ENCODE data around the gene CCDC106. TPM values are rescaled to one million over a fixed set of nuclear protein-coding genes. Genes with fewer than 3 reads are reported as not detected.

Gene CCDC106
- total RNA-seq, 1 experiment from 2014 or later, result 21.1 TPM

DNA sequence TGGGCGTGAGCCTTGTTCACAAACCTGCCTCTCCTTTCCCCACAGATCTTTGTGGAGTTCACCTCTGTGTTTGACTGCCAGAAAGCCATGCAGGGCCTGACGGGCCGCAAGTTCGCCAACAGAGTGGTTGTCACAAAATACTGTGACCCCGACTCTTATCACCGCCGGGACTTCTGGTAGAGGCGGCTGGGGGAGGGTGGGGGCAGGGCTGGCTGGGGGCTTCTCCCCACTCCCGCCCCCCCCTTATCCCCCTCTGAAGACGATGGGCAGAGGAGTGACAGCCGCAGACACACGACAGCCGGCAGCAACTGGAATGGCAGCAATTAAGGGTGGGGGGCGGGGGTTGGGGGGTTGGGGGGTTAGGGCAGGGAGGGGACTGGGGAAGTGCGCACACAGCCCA, 25.9 kb downstream of the CCDC106 start:
- Mint-ChIP-seq H3K27ac (peak overlapping the region; percentile 85), H3K9me3 (no peaks in the 10 kb centered on the region), H3K36me3 (peaks cover 43% of the 10 kb centered on the region), H3K27me3 (ENCODE audit: low read depth) (no peaks in the 10 kb centered on the region), H3K4me1 (peaks cover 47% of the 10 kb centered on the region), H3K4me3 (peak overlapping the region; percentile 49)
- ChIA-PET POLR2A (no interaction called here), CTCF (interaction anchor here (0.8 to 1.7 kb wide), 4 partner anchors 19 to 49 kb away, joined by 3 to 8 read pairs (median 4); partner anchors contain the start of genes U2AF2 and ZNF784)
- ATAC-seq (no peak), DNase-seq (ENCODE audit: low spot score) (no peak)
- TF ChIP-seq, protein P1, sequence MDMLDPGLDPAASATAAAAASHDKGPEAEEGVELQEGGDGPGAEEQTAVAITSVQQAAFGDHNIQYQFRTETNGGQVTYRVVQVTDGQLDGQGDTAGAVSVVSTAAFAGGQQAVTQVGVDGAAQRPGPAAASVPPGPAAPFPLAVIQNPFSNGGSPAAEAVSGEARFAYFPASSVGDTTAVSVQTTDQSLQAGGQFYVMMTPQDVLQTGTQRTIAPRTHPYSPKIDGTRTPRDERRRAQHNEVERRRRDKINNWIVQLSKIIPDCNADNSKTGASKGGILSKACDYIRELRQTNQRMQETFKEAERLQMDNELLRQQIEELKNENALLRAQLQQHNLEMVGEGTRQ (CRISPR knock-in tag; IDR thresholded peaks at IDR 0.05), result no peak
- TF ChIP-seq, protein P2, sequence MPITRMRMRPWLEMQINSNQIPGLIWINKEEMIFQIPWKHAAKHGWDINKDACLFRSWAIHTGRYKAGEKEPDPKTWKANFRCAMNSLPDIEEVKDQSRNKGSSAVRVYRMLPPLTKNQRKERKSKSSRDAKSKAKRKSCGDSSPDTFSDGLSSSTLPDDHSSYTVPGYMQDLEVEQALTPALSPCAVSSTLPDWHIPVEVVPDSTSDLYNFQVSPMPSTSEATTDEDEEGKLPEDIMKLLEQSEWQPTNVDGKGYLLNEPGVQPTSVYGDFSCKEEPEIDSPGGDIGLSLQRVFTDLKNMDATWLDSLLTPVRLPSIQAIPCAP (CRISPR knock-in tag; IDR thresholded peaks at IDR 0.05), result no peak
- TF ChIP-seq, protein P3, sequence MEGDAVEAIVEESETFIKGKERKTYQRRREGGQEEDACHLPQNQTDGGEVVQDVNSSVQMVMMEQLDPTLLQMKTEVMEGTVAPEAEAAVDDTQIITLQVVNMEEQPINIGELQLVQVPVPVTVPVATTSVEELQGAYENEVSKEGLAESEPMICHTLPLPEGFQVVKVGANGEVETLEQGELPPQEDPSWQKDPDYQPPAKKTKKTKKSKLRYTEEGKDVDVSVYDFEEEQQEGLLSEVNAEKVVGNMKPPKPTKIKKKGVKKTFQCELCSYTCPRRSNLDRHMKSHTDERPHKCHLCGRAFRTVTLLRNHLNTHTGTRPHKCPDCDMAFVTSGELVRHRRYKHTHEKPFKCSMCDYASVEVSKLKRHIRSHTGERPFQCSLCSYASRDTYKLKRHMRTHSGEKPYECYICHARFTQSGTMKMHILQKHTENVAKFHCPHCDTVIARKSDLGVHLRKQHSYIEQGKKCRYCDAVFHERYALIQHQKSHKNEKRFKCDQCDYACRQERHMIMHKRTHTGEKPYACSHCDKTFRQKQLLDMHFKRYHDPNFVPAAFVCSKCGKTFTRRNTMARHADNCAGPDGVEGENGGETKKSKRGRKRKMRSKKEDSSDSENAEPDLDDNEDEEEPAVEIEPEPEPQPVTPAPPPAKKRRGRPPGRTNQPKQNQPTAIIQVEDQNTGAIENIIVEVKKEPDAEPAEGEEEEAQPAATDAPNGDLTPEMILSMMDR (IDR thresholded peaks at IDR 0.05), result no peak
- TF ChIP-seq TP53 (CRISPR knock-in tag; IDR thresholded peaks at IDR 0.05), result no peak
- TF ChIP-seq ZNF138 (CRISPR knock-in tag; conservative IDR thresholded peaks at IDR 0.05), result no peak
- TF ChIP-seq NFYB (CRISPR knock-in tag; conservative IDR thresholded peaks at IDR 0.05; ENCODE audit: low read depth), result no peak
- TF ChIP-seq, protein P4, sequence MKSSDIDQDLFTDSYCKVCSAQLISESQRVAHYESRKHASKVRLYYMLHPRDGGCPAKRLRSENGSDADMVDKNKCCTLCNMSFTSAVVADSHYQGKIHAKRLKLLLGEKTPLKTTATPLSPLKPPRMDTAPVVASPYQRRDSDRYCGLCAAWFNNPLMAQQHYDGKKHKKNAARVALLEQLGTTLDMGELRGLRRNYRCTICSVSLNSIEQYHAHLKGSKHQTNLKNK (CRISPR knock-in tag; IDR thresholded peaks at IDR 0.05), result no peak
- no peak for TF ChIP-seq ZNF416 (CRISPR knock-in tag; IDR thresholded peaks at IDR 0.05)
- TF ChIP-seq NFATC4 (CRISPR knock-in tag; IDR thresholded peaks at IDR 0.05), result no peak
- TF ChIP-seq, protein P5, sequence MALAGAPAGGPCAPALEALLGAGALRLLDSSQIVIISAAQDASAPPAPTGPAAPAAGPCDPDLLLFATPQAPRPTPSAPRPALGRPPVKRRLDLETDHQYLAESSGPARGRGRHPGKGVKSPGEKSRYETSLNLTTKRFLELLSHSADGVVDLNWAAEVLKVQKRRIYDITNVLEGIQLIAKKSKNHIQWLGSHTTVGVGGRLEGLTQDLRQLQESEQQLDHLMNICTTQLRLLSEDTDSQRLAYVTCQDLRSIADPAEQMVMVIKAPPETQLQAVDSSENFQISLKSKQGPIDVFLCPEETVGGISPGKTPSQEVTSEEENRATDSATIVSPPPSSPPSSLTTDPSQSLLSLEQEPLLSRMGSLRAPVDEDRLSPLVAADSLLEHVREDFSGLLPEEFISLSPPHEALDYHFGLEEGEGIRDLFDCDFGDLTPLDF (CRISPR knock-in tag; IDR thresholded peaks at IDR 0.05), result no peak
- TF ChIP-seq, protein P6, sequence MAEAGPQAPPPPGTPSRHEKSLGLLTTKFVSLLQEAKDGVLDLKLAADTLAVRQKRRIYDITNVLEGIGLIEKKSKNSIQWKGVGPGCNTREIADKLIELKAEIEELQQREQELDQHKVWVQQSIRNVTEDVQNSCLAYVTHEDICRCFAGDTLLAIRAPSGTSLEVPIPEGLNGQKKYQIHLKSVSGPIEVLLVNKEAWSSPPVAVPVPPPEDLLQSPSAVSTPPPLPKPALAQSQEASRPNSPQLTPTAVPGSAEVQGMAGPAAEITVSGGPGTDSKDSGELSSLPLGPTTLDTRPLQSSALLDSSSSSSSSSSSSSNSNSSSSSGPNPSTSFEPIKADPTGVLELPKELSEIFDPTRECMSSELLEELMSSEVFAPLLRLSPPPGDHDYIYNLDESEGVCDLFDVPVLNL (CRISPR knock-in tag; IDR thresholded peaks at IDR 0.05; ENCODE audit: borderline replicate concordance, low read depth), result no peak
- TF ChIP-seq, protein P7, sequence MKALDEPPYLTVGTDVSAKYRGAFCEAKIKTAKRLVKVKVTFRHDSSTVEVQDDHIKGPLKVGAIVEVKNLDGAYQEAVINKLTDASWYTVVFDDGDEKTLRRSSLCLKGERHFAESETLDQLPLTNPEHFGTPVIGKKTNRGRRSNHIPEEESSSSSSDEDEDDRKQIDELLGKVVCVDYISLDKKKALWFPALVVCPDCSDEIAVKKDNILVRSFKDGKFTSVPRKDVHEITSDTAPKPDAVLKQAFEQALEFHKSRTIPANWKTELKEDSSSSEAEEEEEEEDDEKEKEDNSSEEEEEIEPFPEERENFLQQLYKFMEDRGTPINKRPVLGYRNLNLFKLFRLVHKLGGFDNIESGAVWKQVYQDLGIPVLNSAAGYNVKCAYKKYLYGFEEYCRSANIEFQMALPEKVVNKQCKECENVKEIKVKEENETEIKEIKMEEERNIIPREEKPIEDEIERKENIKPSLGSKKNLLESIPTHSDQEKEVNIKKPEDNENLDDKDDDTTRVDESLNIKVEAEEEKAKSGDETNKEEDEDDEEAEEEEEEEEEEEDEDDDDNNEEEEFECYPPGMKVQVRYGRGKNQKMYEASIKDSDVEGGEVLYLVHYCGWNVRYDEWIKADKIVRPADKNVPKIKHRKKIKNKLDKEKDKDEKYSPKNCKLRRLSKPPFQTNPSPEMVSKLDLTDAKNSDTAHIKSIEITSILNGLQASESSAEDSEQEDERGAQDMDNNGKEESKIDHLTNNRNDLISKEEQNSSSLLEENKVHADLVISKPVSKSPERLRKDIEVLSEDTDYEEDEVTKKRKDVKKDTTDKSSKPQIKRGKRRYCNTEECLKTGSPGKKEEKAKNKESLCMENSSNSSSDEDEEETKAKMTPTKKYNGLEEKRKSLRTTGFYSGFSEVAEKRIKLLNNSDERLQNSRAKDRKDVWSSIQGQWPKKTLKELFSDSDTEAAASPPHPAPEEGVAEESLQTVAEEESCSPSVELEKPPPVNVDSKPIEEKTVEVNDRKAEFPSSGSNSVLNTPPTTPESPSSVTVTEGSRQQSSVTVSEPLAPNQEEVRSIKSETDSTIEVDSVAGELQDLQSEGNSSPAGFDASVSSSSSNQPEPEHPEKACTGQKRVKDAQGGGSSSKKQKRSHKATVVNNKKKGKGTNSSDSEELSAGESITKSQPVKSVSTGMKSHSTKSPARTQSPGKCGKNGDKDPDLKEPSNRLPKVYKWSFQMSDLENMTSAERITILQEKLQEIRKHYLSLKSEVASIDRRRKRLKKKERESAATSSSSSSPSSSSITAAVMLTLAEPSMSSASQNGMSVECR (CRISPR knock-in tag; IDR thresholded peaks at IDR 0.05; ENCODE audit: borderline replicate concordance), result no peak
- TF ChIP-seq, protein P8, sequence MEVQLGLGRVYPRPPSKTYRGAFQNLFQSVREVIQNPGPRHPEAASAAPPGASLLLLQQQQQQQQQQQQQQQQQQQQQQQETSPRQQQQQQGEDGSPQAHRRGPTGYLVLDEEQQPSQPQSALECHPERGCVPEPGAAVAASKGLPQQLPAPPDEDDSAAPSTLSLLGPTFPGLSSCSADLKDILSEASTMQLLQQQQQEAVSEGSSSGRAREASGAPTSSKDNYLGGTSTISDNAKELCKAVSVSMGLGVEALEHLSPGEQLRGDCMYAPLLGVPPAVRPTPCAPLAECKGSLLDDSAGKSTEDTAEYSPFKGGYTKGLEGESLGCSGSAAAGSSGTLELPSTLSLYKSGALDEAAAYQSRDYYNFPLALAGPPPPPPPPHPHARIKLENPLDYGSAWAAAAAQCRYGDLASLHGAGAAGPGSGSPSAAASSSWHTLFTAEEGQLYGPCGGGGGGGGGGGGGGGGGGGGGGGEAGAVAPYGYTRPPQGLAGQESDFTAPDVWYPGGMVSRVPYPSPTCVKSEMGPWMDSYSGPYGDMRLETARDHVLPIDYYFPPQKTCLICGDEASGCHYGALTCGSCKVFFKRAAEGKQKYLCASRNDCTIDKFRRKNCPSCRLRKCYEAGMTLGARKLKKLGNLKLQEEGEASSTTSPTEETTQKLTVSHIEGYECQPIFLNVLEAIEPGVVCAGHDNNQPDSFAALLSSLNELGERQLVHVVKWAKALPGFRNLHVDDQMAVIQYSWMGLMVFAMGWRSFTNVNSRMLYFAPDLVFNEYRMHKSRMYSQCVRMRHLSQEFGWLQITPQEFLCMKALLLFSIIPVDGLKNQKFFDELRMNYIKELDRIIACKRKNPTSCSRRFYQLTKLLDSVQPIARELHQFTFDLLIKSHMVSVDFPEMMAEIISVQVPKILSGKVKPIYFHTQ (CRISPR knock-in tag; IDR thresholded peaks at IDR 0.05), result no peak
- no peak for TF ChIP-seq JAZF1 (CRISPR knock-in tag; IDR thresholded peaks at IDR 0.05)
- TF ChIP-seq, protein P9, sequence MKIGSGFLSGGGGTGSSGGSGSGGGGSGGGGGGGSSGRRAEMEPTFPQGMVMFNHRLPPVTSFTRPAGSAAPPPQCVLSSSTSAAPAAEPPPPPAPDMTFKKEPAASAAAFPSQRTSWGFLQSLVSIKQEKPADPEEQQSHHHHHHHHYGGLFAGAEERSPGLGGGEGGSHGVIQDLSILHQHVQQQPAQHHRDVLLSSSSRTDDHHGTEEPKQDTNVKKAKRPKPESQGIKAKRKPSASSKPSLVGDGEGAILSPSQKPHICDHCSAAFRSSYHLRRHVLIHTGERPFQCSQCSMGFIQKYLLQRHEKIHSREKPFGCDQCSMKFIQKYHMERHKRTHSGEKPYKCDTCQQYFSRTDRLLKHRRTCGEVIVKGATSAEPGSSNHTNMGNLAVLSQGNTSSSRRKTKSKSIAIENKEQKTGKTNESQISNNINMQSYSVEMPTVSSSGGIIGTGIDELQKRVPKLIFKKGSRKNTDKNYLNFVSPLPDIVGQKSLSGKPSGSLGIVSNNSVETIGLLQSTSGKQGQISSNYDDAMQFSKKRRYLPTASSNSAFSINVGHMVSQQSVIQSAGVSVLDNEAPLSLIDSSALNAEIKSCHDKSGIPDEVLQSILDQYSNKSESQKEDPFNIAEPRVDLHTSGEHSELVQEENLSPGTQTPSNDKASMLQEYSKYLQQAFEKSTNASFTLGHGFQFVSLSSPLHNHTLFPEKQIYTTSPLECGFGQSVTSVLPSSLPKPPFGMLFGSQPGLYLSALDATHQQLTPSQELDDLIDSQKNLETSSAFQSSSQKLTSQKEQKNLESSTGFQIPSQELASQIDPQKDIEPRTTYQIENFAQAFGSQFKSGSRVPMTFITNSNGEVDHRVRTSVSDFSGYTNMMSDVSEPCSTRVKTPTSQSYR (CRISPR knock-in tag; IDR thresholded peaks at IDR 0.05), result no peak
- no peak for TF ChIP-seq SMAD3 (CRISPR knock-in tag; IDR thresholded peaks at IDR 0.05; ENCODE audit: borderline replicate concordance)
- TF ChIP-seq, protein P10, sequence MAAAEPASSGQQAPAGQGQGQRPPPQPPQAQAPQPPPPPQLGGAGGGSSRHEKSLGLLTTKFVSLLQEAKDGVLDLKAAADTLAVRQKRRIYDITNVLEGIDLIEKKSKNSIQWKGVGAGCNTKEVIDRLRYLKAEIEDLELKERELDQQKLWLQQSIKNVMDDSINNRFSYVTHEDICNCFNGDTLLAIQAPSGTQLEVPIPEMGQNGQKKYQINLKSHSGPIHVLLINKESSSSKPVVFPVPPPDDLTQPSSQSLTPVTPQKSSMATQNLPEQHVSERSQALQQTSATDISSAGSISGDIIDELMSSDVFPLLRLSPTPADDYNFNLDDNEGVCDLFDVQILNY (CRISPR knock-in tag; IDR thresholded peaks at IDR 0.05), result no peak

Data from WTC11 (cell line).